Right cardiac atrium (tissue), 5 donors: ENCODE measurements around the gene POU4F1. TPM values are rescaled to one million over a fixed set of nuclear protein-coding genes. Genes with fewer than 3 reads are reported as not detected.

Source experiments
- ATAC-seq, 2 donors: fragments of 200-7000 bp; cut with Tn5 transposase; one replicate each; pipeline versions ENCODE4 v1.8.0 to v1.9.1; 2020; ENCODE audit warnings: moderate library complexity in 2 of 2, mild to moderate bottlenecking in 1 of 2
- DNase-seq, 3 donors: peaks; one replicate each; pipeline ENCODE4 v3.0.0-alpha.2; 2020
- H3K27ac ChIP-seq: one replicate; pipeline ENCODE4 v1.5.1; 2013; ENCODE audit warnings: mild to moderate bottlenecking, low read length, control low read depth, moderate library complexity
- H3K27me3 ChIP-seq: one replicate; pipeline ENCODE4 v1.6.1; 2013; ENCODE audit not compliant: control insufficient read depth, insufficient read depth
- H3K4me1 ChIP-seq: one replicate; pipeline ENCODE4 v1.6.1; 2013; ENCODE audit warnings: low read length; ENCODE audit not compliant: control insufficient read depth, insufficient read depth
- H3K4me3 ChIP-seq: one replicate; pipeline ENCODE4 v1.5.1; 2013; ENCODE audit warnings: low read length, control low read depth
- H3K9me3 ChIP-seq: one replicate; pipeline ENCODE4 v1.6.1; 2013; ENCODE audit warnings: low read length; ENCODE audit not compliant: control insufficient read depth
- WGBS: extraction: QIAGEN DNeasy Blood & Tissue Kit; methylation state at CpG from one replicate; pipeline ENCODE4 v1.1.7; 2013; 5-methylcytosine and 5-hydroxymethylcytosine counted together
- intact Hi-C, 4 donors: fragments of 100-400 bp; cut with DNase I; formaldehyde crosslinking; loops; one replicate each; pipeline versions ENCODE4 v1.11.0 to v1.14.0; 2022 to 2023
- polyA plus RNA-seq: library from polyadenylated mRNA; stranded (reverse); fragments of 200-250 nt; gene quantifications from one replicate; pipeline ENCODE4 v1.2.3, GENCODE V29; 2013
- total RNA-seq, 4 donors: library from RNA; stranded (reverse); fragmentation: NEBNext Ultra II Directional; extraction: Animal tissue kit (Norgen Biotek cat#: 25700); gene quantifications; one replicate each; pipeline ENCODE4 v1.2.1, GENCODE V29; 2021
- donor health status: healthy with polysubstance abuse.
- donor health status: DM: no; HTN: yes; CAD: no.
- donor health status: DM: no; HTN: no; CAD: no.
- donor health status: DM: no; HTN: yes; CAD: no; lungs with severe emphysema.
- donor health status: DM: yes; HTN: yes; CAD: no.

POU4F1 gene
- total and polyA plus RNA-seq, 5 donors, result not detected

DNA sequence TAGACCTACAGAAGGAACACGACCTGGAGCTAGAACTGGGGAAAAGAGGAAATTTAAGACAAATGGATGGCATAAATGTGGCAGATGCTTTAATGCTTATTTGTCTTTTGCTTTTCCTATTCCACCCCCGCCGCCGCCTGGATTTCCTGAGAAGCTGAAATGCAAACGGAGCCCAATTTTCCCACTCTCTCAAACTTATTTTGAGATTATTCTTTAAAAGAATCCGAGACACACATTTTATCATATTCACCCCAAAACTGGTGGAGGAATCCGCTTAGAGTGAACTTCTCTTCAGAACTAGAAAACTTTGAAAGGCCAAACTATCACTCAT, 5.8 kb downstream of the POU4F1 start:
- Histone ChIP-seq H3K9me3 (no peaks in the 10 kb centered on the region), H3K27me3 (peaks cover 9% of the 10 kb centered on the region), H3K4me1 (peaks cover 3% of the 10 kb centered on the region), H3K4me3 (no peak overlapping the region), H3K27ac (no peak overlapping the region)
- intact Hi-C loops, result no loop called here
- 19% methylated on average over 7 of the region's 7 CpGs for WGBS
- DNase-seq (no peak), ATAC-seq (no peak)

- DNase-seq, result no peak
- Histone ChIP-seq H3K27ac (no peak overlapping the region), H3K27me3 (peaks cover 9% of the 10 kb centered on the region), H3K4me1 (peaks cover 3% of the 10 kb centered on the region), H3K4me3 (no peak overlapping the region), H3K9me3 (no peaks in the 10 kb centered on the region)
- no peak for ATAC-seq
- WGBS, result 7% methylated on average over 50 of the region's 50 CpGs
- intact Hi-C loops, result no loop called here
Observed at GRCh38 chr13:78596736-78597601, 6.4 kb downstream of the POU4F1 start.

DNA sequence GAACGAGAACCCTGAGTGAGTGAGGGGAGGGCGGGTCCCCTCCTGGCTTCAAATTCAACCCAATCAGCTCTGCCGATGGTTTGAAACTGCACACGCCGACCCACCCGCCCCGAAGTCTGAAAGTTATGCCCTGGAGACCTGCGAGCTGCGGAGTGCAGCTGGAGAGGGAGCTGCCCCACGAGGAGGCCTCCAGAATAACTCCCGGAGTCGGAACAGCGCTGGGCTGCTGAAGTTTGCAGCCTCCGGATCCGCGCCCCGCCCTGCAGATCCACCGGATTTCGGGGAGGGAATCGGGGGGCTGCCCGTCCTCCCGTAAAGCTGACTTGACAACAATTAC, 7.0 kb downstream of the POU4F1 start:
- Histone ChIP-seq H3K27ac (no peak overlapping the region), H3K9me3 (no peaks in the 10 kb centered on the region), H3K4me3 (peak overlapping the region; percentile 34), H3K27me3 (peaks cover 9% of the 10 kb centered on the region), H3K4me1 (peaks cover 3% of the 10 kb centered on the region)
- DNase-seq, result peak in 1 of 3 donors; percentile 34
- intact Hi-C loops, result no loop called here
- WGBS, result 3% methylated on average over 22 of the region's 22 CpGs
- ATAC-seq, result no peak

- WGBS, result 4% methylated on average over 65 of the region's 65 CpGs
- peak in 1 of 3 donors; percentile 56 for DNase-seq
- Histone ChIP-seq H3K9me3 (no peaks in the 10 kb centered on the region), H3K4me1 (peaks cover 3% of the 10 kb centered on the region), H3K27ac (no peak overlapping the region), H3K27me3 (peaks cover 9% of the 10 kb centered on the region), H3K4me3 (peak overlapping the region; percentile 34)
- intact Hi-C loops, result no loop called here
- peak; percentile 36 to 39 for ATAC-seq
Observed at GRCh38 chr13:78595495-78596398, 7.6 kb downstream of the POU4F1 start.

- ATAC-seq, result no peak
- no peak overlapping the region for H3K27ac ChIP-seq
- no peak for DNase-seq
- peaks cover 3% of the 10 kb centered on the region for H3K4me1 ChIP-seq
- no peaks in the 10 kb centered on the region for H3K9me3 ChIP-seq
- no peak overlapping the region for H3K4me3 ChIP-seq
- intact Hi-C loops, result no loop called here
- peaks cover 12% of the 10 kb centered on the region for H3K27me3 ChIP-seq
- WGBS, result 11% methylated on average over 8 of the region's 8 CpGs
Observed at GRCh38 chr13:78594456-78594975, 8.8 kb downstream of the POU4F1 start.

- intact Hi-C loops, result no loop called here
- ATAC-seq, result no peak
Observed at GRCh38 chr13:78593652-78594455, 9.5 kb downstream of the POU4F1 start.

GRCh38 chr13:78593129-78593528, 10.2 kb downstream of the POU4F1 start:
- H3K27ac ChIP-seq, result no peak overlapping the region
- intact Hi-C loops, result no loop called here
- peaks cover 14% of the 10 kb centered on the region for H3K27me3 ChIP-seq
- 11% methylated on average over 13 of the region's 13 CpGs for WGBS
- no peak overlapping the region for H3K4me3 ChIP-seq
- H3K9me3 ChIP-seq, result no peaks in the 10 kb centered on the region
- peaks cover 3% of the 10 kb centered on the region for H3K4me1 ChIP-seq
- no peak for DNase-seq
- no peak for ATAC-seq

More at GRCh38 chr13:78593652-78594455, 9.5 kb downstream of the POU4F1 start:
- DNase-seq, result no peak
- 8% methylated on average over 29 of the region's 29 CpGs for WGBS
- peaks cover 10% of the 10 kb centered on the region for H3K27me3 ChIP-seq
- no peak overlapping the region for H3K4me3 ChIP-seq
- H3K4me1 ChIP-seq, result peaks cover 3% of the 10 kb centered on the region
- H3K27ac ChIP-seq, result no peak overlapping the region
- H3K9me3 ChIP-seq, result no peaks in the 10 kb centered on the region

- Histone ChIP-seq H3K4me3 (no peak overlapping the region), H3K27me3 (peaks cover 16% of the 10 kb centered on the region), H3K27ac (no peak overlapping the region), H3K4me1 (peaks cover 3% of the 10 kb centered on the region), H3K9me3 (no peaks in the 10 kb centered on the region)
- 10% methylated on average over 6 of the region's 6 CpGs for WGBS
- intact Hi-C loops, result no loop called here
- DNase-seq (no peak), ATAC-seq (no peak)
Observed at GRCh38 chr13:78592584-78592983, 10.8 kb downstream of the POU4F1 start.

GRCh38 chr13:78589206-78589605, 14.1 kb downstream of the POU4F1 start:
- intact Hi-C loops, result no loop called here
- DNase-seq (peak in 2 of 3 donors; percentile 71 to 74), ATAC-seq (no peak)
- H3K4me3 ChIP-seq, result no peak overlapping the region
- H3K27me3 ChIP-seq, result peaks cover 21% of the 10 kb centered on the region
- H3K27ac ChIP-seq, result no peak overlapping the region
- no peaks in the 10 kb centered on the region for H3K9me3 ChIP-seq
- WGBS, result 3% methylated on average over 7 of the region's 7 CpGs
- peaks cover 3% of the 10 kb centered on the region for H3K4me1 ChIP-seq

- no peak overlapping the region for H3K4me3 ChIP-seq
- no peaks in the 10 kb centered on the region for H3K9me3 ChIP-seq
- 12% methylated on average over 18 of the region's 18 CpGs for WGBS
- no peak for ATAC-seq
- H3K27ac ChIP-seq, result no peak overlapping the region
- peaks cover 3% of the 10 kb centered on the region for H3K4me1 ChIP-seq
- intact Hi-C loops, result no loop called here
- peaks cover 17% of the 10 kb centered on the region for H3K27me3 ChIP-seq
- DNase-seq, result no peak
Observed at GRCh38 chr13:78587395-78587794, 16.0 kb downstream of the POU4F1 start.
